OCI-LY1 (cell line): ENCODE results near the gene ABCA4.

ENCODE experiments used
- EZH2 ChIP-seq: fragments of 200-600 bp; sonication (generic), shearing (Covaris generic); IDR thresholded peaks from 2 replicates; pipeline ENCODE4 v1.8.0; 2017; ENCODE audit warnings: borderline replicate concordance, mixed run types, mild to moderate bottlenecking, antibody characterized with exemption, low read length, moderate library complexity, mixed read lengths
- TF ChIP-seq, protein P1 (sequence below): fragments of 200-600 bp; sonication (generic), shearing (Covaris generic); IDR thresholded peaks from 2 replicates; pipeline ENCODE4 v1.5.1; 2017; ENCODE audit warnings: mild to moderate bottlenecking, antibody characterized with exemption, low read length, moderate library complexity, mixed read lengths

DNA sequence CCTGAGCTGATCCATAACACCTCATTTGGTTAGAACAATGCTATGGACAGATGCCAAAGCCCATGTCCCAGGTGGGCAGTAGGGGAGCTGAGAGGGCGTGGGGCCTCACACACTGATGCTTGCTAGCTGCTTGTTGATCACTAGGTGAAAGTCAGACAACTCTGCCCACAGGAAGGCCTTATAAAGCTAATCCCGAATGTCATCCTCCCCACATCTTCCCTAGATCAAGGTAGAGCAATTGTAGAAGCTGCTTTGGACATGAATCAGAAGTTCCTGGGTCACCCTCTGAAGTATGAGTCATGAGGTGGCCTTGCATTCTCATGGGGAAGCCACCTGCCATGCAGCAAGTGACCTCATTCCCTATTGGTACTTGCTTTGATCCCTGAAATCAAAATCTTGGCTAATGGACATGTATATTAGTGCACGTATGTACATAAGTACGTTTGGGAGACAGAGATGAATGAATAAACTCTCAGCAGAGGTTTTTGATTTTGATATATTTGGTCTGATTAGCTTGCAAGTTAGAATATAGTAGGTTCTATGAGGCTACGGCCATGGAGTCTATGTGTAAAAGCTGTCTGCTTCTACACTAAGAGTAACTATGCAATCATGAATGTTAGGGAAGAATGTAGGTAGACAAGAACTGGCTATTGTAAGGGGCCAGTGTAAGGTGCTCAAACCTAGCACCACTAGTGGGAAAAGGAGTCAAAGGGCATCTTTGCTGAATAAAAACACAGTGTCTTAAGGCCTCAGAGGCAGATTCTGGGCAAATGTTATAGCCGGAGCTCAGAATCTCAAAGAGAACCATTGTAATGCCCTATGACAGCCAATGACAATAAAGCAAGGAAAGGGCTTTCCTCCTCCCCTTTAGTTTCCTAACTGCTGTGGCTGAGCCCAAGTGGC is 52.6 kb downstream of the ABCA4 start:
- TF ChIP-seq, protein P1, sequence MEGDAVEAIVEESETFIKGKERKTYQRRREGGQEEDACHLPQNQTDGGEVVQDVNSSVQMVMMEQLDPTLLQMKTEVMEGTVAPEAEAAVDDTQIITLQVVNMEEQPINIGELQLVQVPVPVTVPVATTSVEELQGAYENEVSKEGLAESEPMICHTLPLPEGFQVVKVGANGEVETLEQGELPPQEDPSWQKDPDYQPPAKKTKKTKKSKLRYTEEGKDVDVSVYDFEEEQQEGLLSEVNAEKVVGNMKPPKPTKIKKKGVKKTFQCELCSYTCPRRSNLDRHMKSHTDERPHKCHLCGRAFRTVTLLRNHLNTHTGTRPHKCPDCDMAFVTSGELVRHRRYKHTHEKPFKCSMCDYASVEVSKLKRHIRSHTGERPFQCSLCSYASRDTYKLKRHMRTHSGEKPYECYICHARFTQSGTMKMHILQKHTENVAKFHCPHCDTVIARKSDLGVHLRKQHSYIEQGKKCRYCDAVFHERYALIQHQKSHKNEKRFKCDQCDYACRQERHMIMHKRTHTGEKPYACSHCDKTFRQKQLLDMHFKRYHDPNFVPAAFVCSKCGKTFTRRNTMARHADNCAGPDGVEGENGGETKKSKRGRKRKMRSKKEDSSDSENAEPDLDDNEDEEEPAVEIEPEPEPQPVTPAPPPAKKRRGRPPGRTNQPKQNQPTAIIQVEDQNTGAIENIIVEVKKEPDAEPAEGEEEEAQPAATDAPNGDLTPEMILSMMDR: no peak
- TF ChIP-seq EZH2: no peak
